AG09319 (cell line): Measurements from ENCODE around the gene NOL9.

Experiments used
- DNase-seq: peaks from one replicate; pipeline ENCODE4 v3.0.0-alpha.2; 2010; ENCODE audit warnings: low read depth; ENCODE audit errors: extremely low read depth
- CTCF ChIP-seq: IDR thresholded peaks from 2 replicates; pipeline ENCODE4 v1.5.1; 2011; ENCODE audit warnings: low read depth, mild to moderate bottlenecking, inconsistent platforms, low read length, moderate library complexity

Gene NOL9

GRCh38 chr1:6588128-6588892, 34.0 kb upstream of the NOL9 start:
- DNase-seq = no peak
- no peak for TF ChIP-seq CTCF

DNA sequence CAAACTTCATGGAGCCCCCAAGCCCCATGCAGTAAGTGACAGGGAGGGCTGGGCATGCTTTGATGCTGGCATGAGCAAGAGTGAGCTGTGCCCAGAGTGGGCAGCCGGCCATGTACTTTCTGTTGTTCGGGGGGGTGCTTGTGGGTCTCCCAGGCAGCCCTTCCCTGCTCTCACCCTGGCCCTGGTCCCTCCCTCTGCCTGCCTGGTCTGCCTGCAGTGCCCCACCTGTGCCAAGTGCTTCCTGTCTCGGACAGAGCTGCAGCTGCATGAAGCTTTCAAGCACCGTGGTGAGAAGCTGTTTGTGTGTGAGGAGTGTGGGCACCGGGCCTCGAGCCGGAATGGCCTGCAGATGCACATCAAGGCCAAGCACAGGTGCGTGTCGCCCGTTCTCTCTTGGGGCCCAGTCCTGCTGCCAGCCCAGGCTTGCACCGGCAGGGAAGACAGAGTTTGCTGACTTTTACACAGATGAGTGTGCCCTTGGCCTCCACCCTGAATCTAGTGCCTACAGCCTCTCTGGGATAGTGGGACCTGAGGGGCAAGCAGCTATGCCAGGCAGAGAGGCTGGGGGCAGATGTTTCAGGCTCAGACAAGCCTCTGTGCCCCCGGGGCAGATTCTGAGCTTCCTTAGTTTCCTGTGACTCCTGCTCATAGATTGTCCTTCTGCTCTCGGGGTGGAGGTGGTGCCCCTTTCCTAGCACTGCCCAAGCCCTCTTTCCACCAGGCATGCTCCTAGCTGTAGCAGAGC, 33.1 kb upstream of the NOL9 start:
- no peak for DNase-seq
- TF ChIP-seq CTCF = no peak

DNA sequence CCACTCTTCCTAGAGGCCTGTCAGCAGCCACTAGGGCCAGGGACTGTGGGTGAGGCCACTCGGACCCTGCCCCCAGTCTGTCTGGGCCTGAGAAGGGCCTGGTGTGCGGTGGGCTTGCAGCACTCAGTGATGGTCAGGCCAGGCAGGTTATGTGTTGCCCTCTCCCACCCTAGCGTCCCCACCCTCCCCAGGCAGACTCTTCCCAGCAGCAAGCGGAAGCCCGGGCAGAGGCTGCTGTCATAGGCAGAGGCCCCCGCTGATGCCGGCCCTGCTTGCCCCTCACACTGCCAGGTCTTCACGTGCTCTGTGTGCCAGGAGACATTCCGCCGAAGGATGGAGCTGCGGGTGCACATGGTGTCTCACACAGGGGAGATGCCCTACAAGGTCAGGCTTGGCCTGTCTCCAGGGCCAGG, 32.1 kb upstream of the NOL9 start:
- DNase-seq = no peak
- no peak for TF ChIP-seq CTCF

DNA sequence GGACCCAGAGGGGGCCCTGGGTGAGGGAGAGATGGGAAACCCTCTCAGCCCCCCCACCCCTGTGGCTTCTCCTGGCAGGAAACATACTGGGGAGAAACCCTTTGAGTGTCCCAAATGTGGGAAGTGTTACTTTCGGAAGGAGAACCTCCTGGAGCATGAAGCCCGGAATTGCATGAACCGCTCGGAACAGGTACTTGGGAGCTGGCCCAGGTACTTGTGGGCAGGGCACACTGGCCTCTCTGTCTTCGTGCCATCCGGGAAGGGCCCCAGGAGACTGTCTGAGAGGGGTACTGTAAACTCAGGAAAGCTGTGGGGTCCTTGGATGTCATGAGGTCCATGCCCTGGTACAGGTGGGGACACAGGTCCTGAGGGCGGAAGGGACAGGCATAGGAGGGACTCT, 31.5 kb upstream of the NOL9 start:
- no peak for TF ChIP-seq CTCF
- DNase-seq = no peak

GRCh38 chr1:6585081-6585722, 30.9 kb upstream of the NOL9 start:
- TF ChIP-seq CTCF = no peak

GRCh38 chr1:6584126-6585080, 30.1 kb upstream of the NOL9 start:
- no peak for DNase-seq
- no peak for TF ChIP-seq CTCF

More at GRCh38 chr1:6585081-6585722, 30.9 kb upstream of the NOL9 start:
- DNase-seq = no peak
